GM19324 (cell line): ENCODE data around the gene CEP72.
"Not testable (repeated sequence)": the region's sequence is repeated elsewhere in the genome, so short reads cannot be mapped to it uniquely, and the experiment has no call there.

Source experiments
- ATAC-seq: cut with Tn5 transposase; IDR thresholded peaks from one replicate; pipeline ENCODE4 v1.9.1; 2021; ENCODE audit warnings: mild to moderate bottlenecking, moderate library complexity; ENCODE audit not compliant: unreplicated experiment, low FRiP score

CEP72 gene

DNA sequence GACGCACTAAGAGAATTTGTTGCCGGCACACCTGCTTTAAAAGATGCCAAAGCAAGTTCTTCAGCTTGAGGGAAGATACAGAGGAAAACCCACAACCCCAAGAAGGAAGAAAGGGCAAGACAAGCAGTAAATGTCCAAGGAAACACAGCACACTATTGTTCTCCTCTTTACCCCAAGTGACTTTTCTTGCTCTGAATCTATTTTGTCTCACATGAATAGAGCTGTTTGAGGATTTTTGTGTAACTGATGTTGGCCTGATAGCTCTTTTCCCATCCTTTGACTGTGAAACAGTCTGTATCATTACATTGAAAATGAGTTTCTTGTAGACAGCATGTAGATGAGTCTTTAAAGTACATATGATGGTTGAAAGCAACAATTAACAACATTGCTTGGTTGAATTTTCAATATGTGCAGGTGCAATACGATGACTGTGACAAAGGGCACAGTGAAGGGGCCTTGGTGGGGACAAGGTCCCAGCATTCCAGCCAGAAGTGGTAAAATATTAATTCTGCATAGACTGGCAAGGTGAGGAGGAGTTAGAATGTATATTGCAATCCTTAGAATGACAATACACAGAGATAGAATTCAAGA, 16.8 kb upstream of the CEP72 start:
- no peak for ATAC-seq

DNA sequence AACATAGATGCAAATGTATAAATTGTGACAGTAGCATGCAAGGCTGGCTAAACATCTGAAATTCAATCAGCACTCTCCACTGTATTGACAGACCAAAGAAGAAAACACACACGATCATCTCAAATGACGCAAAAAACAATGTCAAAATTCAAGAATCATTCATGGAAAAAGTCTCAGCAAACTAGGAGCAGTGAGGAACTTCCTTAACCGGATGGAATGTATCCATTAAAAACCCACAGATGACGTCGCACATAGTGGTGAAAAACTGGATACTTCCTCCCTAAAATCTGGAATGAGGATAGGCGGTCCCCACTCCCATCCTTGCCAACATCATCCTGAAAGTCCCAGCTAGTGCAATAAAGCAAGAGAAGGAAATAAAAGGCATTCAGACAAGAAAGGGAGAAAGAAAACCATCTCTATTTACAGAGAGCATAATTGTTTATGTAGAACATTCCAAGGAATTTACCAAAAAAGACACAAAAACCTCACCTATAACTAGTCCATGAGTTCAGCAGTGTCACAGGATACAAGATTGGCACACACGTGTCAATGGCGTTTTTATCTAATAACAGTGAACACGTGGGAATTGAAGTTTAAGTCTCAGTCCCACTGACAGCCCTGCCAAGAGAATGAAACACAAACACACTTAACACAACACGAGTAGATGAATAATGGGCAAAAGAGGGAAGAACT, 14.1 kb upstream of the CEP72 start:
- ATAC-seq, result no peak

DNA sequence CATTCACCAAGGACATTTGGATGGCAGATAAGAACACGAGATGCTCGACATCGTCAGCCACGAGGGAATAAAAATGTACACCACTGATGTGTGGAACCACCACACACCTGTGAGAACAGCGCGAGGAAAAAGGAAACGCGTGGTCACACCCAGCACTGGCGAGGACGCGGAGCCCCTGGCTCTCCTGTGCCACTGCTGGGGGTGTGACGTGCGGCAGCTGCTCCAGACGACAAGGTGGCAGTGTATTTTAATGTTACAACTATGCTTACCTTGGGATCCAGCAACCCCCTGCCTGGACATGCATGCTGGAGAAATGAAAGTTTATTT, 13.6 kb upstream of the CEP72 start:
- no peak for ATAC-seq

DNA sequence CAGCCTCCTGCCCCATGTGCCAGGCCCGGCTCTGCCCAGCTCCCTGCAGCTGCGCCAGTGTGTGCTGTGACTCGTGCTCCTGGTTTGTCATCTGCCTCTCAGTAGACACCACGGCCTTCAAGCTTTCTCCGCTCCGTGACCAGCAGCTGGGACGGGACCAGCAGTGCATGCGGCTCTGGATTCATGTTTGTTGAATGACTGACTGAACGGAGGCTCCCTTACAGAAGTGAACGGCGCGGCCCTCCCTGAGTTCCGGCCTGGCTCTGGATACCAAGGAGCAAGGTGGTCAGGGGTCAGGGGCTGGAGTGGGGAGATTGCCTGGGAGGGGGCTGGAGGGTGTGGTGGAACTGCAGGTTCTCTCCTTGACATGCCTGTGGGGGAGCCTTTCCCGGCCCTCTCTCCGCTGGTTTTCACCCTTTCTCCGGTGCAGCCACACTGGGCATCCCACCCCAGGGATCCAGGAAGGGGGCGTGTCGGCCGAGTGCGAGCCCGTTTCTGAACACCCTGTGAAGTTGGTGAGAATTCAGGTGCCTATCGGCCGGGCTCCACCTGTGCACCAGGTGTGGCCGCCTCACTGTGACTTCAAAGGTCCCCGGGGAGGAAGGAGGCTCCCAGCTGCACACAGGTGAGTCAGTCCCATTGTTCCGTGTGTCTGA, 11.1 kb upstream of the CEP72 start:
- no peak for ATAC-seq

DNA sequence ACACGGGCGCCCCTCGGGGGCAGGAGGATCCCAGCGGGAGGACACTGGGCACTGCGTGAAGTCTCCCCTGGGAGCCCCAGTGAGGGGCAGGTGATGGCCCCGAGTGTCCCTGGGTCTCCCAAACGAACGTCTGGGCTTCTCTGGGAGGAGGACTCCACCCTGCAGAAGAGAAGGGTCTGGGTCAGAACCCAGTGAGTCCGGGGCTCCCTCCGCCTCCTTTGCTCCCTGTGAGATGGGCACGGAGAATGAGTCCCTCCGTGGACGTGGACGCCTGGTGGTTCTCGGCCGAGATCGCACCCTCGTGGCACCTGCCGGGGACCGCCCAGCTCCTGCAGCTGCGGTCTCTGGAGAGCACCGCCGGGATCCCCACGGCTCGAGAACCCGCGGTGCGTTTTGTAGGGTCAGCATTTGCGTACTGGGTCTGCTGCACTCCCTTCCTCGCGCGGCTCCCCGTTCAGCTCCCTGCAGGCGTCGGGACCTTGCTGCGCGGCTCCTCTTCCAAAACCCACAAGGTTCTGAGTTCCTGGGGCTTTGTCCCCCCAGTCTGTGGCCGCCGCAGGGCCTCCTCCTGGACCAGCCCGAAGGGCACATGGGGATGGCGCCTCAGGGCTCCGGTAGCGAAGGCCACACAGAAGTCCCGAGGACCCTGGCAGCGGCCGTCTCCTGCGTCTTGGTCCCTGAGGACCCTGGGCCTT, 10.2 kb upstream of the CEP72 start:
- no peak for ATAC-seq

DNA sequence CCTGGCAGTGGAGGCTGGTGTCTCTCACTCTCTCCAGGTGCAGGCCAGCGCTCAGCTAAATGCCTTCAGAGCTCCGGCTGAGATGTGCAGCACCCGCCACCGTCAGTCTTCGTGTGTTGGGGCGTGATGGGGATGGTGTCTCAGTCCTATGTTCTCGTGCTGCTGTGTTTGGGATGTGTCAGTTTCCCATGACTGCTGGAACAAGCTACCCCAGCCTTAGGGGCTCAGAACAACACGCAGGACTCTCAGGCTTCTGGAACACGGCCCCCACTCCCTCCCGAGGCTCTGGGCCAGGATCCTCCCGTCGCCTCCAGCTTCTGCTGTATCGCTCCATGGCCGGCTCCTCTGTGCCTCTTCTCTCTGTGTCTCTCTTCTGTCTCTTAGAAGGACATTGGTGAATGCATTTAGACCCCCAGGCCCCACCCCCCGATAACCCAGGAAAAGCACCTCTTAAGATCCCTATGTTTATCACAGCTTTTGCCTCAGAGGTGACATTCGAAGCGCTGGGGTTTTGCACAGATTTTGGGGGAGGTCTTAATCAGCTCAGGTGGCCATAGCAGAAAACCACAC, 9.6 kb upstream of the CEP72 start:
- no peak for ATAC-seq

DNA sequence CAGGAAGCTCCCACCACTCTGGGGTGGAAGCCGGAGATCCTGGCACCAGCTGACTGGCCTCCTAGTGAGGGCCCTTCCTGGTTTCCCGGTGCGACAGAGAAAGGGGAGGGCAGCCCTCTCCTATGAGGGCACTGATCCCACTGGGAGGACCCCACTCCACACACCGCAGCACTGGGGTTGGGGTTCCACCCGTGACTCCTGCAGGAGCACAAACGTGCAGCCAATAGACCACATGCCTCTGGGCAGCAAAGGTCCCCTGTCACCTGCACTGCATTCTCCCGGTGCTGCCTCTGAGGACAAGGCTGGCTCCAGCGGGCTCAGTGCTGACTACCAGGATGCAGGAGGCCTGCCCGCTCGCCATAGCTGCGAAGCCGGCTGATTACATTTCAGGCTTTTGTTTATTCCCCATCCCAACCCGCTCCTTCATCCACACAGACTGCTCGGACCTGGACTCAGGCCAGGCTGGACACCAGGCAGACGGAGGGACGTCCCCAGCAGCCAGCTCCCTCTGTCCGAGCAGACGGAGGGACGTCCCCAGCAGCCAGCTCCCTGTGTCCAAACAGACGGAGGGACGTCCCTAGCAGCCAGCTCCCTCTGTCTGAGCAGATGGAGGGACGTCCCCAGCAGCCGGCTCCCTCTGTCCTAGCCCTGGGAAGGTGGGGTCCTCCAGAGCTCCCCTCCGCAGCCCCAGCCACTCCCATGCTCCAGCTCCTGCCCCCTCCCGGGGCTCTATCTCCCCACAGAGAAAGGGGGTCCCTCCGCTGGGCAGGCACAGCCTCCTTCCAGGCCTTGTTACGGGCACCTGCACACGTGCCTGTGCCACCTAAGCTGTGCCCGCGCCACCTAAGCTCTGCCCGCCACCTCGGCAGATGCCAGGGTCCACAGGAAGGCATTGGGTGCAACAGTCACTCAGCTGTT, 8.8 kb upstream of the CEP72 start:
- no peak for ATAC-seq

DNA sequence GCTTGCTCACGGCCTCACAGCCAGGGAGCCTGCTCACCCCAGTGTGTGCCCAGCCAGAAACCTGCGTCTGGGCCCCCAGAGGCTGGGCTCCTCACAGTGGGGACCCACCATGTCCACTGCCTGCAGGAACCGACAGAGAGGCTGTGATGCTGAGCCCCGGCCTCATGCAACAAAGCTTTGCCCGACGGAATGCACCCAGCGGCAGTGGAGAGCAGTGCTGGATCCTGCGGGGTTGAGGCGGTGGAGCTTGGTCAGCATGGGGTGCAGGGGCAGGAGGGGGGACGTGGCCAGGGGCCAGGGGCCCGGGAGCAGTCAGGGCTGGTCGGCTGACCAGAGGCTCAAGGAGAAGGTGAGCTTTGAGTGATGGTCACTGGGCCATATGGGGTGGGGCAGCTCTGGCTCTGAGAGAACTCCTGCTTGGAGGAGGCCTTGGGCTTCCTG, 7.7 kb upstream of the CEP72 start:
- ATAC-seq, result no peak

DNA sequence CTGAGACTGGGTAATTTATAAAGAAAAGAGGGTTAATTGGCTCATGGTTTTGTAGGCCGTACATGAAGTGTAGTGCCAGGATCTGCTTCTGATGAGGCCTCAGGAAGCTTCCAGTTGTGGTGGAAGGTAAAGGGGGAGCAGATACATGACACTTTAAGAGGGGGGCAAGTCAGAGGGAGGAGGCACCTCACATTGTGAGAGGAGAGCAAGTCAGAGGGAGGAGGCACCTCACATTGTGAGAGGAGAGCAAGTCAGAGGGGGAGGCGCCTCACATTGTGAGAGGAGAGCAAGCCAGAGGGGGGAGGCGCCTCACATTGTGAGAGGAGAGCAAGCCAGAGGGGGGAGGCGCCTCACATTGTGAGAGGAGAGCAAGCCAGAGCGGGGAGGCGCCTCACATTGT, 7.0 kb upstream of the CEP72 start:
- ATAC-seq, result not testable (repeated sequence)

DNA sequence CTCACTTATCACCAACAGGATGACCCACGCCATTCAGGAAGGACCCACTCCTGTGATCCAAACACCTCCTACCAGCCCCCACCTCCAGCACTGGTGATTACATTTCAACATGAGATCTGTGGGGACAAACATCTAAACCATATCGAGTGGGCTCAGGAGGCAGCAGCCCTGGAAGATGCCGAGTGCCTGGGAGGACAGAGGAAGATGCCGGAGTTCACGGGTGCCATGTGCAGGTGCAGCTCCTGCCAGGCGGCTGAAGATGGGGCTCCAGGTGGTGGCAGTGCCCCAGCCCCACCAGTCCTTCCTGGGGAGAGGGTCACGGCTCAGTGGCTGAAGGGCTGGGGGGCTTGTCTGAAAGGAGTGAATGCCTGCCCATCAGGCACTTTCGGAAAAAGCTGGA, 6.1 kb upstream of the CEP72 start:
- no peak for ATAC-seq

DNA sequence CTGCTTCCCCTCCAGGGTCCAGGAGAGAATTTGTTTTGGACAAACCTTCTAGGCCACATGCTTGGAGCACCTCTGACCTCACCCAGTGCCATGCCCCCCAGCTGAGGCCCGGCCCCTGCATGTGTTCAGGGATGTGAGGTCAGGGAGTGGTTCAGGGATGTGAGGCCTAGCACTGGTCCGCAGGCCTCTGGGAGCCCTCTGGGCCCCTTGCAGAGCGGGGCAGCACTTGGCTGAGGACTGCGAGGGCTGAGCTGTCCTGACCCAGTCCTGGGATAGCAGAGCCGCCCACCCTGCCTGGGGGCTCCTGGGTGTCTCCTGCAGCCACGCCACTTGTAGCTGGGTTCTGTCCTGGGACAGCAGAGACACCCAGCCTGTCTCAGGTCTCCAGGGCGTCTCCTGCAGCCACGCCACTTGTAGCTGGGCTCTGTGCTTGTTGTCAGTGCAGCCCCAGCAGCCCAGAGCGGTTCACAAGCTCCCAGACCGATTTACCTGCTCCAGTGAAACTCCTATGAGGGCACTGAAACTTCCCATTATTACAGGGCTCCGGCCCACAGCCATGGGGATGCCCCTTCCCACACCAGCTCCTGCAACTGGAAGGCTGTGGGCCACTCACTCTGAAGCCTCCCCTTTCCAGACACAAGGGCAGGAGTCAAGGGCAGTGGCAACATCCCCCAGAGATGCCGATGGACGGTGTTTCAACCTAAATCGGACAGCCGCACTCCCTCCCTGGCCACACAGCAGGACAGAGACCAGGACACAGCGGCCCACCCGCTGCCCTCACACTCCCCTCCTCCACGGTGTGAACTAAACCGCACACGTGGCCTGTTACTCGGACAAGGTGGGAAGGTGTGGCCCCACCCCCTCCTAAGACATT, 5.4 kb upstream of the CEP72 start:
- no peak for ATAC-seq

DNA sequence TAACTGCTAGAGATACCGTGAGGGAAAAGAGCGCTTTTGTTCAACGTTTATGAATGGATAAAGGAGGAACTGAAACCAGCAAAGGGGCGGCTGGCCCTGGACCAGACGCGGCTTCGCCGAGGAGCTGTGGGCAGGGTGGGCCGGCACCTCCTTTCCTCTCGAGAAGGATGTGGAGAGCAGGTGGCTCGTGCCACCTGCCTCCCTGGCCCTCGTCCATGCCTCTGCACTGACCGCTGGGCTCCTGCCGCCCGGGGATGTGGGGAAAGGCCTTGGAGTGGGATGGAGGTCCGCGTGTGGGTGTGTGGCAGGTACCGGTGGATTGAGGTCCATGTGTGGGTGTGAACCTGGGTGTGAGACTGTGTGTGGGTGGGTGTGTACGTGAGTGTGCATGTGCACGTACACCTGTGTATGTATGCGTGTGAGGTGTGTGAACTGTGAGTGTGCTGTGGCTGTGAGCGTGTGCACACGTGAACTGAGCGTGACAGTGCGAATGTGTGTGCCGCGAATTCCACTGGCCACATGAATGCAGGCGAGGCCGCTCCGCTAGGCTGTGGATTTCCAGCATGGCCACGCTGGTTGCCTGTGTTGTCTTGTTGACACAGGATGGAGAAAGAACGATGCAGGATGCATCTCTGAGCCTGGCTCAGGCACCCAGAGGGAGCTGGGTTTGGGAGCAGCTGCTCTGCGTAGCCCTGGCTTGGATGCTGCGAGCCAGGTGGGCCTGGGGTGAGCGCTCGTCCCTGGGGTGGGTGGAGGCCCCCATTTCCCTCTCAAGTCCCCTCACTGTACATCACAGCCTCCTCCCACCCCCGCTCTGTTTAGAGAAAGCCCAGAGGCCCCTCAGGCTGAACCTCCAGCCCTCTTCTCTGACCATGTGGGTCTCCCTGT, 4.4 kb upstream of the CEP72 start:
- ATAC-seq, result no peak

DNA sequence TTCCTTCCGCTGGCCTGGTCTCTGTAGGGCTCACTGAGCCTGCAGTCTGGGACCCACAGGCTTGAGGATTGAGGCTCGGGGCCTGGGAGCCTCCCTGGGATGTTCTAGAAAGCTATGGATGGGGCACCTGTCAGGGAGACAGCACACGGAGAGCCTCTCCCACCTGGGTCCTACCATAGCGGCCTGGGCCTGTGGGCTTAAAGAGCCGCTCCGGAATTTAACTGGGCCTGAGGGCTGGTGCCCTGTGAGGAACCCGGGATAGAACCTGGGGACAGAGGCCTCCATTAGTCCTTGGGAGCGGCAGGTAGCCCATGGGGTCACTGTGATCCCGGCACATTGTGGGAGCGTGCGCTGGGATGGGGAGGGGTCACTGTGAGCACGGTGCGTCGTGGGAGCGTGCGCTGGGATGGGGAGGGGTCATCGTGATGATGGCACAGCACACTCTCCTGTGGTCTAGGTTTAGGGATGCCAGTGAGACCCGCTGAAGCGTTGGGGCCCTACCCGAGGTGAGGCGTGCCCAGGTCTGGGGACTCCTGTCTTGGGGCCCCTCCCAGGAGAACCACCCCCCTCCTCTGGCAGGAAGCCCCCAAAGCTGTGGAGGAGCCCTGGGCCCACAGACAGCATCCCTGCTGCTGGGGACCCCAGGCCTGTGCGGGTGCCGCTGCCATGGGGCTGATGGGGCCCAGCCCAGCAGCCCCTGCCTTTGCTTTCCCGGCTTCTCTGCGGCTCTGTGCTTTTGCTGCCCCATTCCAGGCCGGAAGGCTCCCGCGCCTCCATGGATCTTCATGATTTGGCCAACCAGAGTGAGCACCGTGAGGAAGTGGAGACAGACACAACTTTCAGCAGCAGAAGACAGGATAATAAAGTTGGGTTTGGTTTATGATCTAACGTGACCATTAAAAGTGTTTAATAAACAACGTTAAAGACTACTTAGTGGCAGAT, 3.4 kb upstream of the CEP72 start:
- no peak for ATAC-seq

DNA sequence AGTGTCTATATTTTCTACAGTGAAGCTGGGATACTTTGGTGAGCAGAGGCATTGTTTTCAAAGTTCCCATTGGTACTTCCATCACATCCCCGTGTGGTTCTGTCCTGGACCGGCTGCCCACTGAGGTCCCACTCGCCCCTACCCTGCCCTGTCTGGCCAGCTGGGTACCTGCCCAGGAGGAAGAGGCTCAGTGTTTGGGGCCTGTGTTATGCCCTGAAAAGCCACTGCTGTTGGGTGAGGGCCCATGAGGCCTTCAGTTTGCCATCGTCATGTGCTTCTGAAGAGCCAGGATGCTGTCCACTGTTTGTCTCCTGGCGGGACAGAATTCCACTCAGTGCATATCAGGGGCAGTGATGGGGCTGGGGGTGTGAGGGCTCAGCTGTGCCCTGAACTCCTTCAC, 2.6 kb upstream of the CEP72 start:
- ATAC-seq, result no peak

DNA sequence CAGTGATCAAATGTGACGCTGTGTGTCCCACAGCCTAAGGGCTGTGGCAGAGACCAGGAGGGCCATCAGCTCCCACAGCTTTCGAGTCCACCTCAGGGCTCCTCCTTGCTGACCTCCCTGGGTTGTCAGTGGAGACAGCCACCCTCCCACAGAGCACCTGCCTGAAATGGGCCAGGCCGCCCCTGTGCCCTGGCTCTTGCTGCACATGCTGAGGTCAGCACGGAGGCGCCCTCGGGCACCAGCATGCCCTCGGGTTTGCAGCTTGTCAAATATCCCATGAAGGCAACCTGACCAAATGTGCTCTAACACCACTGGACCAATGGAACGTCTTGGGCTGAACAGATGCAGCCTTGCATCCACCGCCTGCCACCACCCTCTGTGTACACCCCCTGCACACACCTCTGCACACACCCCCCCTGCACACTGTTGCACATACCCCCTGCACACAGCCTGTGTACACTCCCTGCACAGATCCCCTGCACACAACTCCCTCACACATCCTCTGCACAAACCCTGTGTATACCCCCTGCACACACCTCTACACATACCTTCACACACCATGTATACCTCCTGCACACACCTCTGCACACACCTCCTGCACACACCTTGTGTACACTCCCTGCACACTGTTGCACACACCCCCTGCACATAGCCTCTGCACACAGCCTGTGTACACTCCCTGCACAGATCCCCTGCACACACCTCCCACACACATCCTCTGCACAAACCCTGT, 2.0 kb upstream of the CEP72 start:
- no peak for ATAC-seq
